Dedifferentiated amniotic fluid mesenchymal stem cell (primary cell): Measurements from ENCODE around the gene ACY1.

Source experiments
- DNase-seq: peaks from one replicate; pipeline ENCODE4 v3.0.0-alpha.2; 2016; ENCODE audit errors: extremely low spot score

Gene ACY1

DNA sequence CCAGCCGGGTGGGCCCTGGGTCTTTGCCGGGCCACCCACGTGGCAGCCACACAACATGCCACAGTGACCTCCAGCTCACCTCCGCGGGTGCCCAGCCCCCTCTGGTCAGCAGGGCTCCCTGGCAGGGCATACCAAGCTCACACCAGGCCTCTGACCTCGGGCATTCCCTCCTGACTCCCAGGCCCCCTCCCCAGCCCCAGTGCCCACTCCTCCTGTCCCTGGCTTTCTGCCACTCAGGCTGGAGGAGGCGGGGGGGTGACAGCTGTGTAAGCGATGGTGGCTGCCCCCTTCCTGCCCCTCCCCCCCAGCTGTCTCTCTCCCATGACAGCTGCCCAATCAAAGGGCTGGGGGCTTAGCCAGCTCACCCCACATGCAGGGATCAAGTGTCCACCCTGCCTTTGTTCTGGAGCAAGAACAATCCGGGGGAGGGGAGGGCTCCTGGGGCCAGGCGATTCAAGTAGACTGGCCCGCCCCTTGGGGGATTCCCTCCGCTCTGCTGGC lies 19.3 kb upstream of the ACY1 start:
- no peak for DNase-seq

DNA sequence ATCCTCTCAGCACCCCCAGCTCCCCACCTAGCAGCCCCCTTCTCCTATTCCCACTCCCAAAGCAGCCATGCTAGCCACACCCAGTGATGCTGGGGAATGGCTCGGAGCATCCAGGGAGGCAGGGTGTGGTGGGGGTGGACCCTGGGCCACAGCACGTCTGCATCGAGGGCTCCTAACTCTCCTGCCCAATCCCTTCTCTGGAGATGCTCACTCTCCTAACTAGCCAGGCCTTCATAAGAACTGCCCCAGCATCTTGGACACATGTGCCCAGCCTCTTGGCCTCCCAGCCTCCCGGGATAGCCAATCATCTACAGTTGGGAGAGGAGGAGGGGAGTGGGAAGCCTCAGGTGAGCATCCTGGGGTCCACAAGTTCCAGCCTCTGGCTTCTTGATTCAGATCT lies 18.8 kb upstream of the ACY1 start:
- no peak for DNase-seq

DNA sequence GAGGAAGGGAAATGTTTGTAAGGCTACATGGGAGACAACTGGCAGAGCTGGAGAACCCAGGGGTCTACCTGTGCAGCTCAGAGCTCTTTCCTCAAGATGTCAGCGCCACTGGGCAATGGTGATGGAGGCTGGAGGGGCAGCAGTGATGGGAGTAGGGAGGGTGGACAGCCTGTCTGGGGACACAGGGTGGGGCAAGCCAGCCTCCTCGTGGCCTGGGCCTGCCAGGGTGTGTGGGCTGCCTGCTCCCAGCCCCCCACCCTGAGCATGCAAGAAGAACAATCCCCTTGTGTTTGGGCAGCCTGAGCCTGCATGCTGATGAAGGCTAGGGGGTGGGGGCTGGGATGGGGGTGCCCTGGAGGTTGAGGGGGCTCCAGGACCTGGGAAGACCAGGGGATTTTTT lies 17.3 kb upstream of the ACY1 start:
- DNase-seq = no peak

DNA sequence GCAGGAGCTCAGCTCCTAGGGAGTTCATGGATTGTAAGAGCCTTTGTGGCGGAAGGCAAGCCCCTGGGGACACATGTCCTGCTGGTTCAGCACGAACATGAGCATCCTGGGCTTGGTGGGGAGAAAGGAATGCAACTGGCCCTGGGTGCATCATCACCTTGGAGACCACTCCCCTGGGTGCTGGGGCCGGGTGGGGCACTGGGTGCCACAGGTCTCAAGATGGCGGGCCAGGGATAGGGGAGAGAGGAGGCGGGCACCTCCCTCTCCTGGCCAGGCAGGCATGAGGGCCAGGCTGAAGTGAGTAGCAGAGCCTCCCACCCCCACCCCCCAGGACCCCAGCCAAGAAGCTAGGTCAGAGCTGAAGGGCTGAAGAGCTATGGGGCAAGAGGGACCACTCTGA lies 16.8 kb upstream of the ACY1 start:
- no peak for DNase-seq

DNA sequence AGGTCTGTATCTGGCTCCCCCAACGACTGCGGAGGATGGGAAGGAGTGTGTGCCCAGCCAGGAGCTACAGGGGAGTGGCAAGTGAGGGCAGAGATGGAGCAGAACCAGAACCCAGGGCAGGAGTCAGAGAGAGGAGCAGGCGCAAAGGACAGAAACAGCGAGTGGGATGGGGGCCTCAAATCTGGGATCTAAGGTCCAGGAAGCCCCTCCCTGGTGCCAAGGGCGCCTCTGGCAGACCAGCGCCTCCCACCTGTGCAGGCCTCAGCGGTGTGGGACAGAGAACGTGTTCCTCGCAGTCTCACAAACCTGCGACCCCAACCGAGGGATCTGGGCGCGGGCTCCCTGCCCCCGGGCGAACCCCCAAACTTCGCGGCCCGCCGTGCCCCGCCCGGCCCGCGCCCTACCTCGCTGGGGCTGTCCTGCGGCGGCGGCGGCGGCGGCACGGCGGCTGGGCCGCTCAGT lies 16.4 kb upstream of the ACY1 start:
- no peak for DNase-seq

DNA sequence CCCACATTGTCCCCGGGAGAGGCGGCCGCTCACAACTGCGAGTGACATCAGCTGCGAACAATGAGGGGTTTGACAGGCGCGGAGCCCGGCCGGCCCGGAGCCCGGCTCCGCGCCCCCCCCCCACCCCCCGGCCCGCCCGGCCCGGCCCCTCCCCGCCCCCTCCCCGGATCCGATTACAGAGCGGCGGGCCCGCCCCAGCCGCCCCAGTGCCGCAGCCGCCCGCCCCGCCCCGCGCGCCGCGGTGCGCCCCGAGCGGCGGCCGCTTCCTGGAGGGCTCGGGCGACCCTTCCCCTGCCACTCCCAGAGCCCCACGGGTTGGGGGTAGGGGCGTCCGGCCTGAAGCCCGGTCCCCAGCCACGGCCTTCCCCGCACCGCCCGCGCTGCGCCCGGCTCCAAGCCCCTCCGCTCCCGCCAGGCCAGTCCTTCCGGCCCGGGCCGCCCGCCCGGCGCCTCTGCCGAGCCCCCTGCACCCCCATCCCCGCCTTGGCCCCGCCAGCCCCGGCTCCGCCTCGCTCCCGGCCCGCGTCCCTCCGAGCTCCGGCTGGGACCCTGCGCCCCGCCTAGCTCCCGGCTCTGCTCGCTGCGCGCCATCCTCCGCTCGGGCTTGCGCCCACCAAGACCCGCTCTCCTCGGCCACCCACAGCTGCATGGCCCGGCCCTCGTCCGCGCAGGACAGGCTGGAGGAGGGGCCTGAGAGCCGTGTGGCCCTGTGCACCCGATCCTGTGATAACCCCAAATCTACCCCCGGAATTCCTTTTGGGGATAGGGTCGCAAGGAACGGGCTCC lies 15.8 kb upstream of the ACY1 start, which contains the start of gene PCBP4:
Gene PCBP4 (minus strand): TSS at position 71 of the 786 bp plus-strand sequence. CDS start 6,214 bp downstream, outside the sequence.
- peak; percentile 24 for DNase-seq

DNA sequence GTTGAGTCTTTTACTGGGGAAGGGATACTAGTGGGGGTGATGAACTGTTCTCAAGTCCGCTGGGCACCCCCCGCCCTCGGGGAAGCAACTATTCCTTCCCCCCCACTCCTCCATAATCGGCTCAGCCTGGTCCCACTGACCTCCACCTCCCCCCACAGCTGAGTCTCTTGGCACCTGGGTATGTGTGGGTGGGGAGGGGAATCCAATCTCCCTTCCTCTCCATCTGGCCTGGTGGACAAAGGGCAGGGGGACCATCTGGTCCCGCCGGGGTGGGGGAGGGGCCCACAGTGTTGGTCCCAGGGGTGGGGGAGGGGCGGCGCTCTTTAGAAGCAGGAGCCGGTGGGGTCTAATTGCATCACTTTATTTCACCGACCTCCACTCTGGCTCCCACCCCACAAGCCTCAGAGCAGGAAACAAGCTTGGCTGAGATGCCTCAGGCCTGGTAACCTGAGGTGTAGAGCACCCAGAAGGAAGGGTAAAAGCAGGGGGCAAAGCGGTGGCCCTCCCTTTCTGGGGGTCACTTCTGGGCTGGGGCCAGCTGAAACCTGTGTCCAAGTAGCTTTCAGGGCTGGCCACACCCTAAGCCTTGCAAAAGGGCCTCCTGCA lies 15.1 kb upstream of the ACY1 start:
- no peak for DNase-seq

DNA sequence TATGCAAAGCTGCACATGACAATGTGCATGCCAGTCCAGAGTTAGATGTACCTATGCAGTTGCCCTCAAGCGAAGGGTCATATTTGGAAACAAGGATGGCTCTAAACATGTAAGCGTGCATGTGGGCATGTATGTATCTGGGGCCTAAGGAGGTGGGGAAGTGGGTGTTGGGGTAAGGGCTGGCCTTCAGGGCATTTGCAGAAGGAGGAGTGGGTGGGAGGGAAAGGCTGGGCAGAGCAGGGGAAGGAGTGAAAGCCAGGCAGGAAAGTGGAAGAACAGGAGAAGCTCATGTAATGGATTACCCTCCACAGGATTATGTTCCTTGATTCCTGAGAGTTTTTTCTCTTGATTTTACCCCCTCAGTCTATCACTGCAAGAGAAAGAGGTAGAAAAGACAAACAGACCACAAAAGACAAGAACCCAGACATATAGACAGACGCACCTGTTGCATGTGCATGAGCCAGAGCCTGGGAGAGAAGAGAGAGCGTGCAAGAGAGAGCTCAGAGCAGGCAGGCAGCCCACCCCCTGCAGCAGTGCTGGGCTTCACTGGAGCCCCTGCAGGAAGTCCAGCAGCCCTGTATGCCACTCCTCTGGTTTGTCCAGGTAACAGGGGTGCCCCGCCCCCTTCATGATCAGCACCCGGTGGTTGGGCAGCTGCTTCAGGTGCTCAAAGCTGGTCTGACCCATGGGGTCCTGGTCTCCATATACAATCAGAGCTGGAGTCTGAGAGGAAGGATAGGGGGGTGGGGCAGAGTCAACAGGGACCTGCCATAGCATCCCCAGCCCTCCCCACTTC lies 14.3 kb upstream of the ACY1 start:
- DNase-seq = no peak

DNA sequence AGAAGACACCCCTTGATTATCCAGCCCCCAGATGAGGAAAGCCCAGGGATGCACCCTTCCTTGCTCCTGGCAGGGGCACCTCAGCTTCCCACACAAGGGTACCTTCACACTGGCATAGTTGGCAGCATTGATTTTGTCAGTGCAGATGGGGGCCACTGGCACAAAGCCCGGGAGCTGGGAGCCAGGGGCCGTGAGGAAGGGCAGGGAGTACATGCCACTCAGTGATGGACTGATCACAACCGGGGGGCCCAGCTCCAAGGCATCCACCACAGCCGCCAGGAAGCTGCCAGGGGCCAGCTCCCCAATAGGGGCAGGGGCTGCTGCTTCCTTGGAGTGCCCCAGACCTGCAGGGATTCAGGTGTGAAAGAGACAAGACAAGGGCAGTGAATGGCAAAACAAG lies 13.5 kb upstream of the ACY1 start:
- no peak for DNase-seq

DNA sequence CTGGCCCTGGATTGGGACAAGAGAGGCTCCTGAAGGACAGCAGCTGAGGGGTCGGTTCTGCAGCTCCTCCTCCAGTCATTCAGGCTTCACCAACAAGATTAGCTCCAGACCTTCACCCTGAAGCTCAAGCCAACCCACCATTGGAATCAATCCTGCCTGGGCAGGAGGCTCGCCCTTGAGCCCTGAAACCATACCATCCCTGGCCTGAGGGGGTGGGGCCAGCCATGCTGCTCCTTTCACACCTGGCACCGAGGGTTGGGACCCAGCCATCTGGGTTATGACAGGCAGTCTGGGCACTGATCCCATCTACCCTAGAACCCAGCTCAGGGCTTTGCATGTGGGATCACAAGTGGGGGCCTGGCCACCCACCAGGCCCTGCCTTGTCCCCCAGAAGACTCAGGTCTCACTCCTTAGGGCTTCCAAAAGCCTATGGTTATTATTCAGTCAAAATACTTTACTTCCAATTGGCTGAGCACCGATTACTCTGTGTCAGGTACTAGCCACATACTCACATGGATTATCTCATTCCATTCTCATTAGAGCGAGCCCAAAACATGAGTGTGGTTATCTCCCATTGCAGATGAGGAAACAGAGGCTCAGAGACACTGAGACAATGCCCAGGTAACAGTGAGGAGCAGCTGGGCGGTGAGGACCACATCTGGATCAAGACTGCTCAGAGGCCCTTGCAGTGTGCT lies 12.6 kb upstream of the ACY1 start:
- DNase-seq = no peak

DNA sequence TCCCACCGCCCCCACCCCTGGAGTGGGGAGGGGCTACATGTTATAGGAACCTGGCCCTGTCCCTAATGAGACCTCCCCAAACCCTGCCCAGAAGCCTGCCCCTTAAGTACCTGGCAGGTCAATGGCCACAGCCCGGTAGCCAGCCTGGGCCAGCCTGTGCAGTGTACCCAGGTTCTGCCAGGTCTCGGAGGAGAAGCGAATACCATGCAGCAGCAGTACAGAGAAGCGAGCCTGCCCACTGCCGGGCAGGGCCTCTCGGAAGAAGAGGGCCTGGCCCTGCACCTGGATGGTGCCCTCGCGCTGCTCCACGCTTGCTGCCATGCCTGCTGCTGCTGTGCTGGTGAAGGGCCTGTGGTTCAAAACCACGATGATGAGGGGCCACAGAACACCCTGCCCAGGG lies 12.0 kb upstream of the ACY1 start:
- no peak for DNase-seq

DNA sequence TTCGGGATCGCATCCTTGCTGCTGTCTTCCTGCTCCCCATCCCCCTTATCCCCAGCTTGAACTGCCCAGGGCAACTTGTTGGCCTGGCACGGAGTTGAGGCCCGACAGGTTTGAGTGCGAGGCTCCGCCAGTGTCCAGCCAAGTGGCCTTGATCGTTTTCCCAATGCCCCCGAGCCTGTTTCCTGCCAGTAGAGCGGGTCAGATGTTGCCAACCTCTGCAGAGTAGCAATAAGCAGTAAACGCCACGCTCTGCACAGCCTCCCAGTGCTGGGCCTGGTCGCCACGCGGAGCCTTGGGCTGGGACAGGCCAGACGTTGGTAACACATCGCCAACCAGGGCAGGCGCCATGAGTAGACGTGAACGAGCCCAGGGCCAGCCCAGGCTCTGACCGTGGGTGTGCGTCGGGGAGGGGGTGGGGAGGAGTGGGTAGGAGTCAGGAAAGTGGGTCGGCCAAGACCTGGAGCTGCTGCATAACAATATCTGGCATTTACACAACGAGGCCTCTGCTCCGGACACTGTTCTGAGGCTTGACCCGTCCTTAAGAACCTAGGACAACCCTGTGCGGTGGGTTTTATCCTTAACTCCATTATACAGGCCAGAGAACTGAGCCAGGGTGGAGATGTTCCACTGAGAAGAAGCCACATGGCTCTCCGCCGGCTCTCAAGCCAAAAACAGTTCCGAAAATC lies 8.9 kb upstream of the ACY1 start:
- DNase-seq = no peak

DNA sequence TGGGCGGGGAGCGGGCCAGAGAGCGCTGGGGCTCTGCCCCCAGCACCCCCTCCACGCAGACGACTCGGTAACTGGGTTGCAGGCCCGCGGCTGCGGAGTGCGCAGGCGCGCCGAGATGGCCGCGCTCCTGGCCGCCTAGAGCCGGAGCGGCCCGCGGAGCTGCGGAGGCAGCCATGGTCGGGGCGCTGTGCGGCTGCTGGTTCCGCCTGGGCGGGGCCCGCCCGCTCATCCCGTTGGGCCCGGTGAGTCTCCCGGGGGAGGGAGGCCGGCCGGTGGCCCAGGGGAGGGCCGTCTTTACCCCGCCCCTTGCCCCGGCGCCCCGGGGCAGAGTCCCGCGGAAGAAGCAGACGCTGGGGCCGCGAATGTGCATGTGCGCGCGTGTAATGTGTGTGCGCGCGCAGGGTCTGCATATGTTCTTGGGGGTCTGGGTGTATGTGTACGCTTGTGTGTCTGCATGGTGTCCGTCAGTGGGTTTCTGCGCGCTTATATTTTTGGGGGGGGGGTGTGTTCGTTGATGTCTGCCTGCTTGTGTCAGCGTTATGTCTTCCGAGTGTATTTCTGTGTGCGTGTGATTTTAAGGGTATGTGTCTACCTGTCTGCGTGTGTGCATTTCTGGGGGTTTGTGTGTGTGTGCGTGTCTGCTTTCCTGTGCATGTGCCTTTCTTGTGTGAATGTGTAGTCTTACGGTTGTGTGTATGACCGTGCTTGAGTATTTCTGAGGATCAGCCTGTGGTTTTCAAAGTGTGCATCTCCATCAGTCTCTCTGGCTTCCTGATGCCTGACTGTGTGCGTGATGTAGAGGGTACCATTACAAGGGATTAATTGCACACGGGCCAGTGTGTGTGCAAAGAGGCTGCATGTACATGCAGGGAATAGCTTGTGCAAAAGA lies 8.1 kb upstream of the ACY1 start, which contains the start of gene ABHD14A:
Gene ABHD14A (plus strand): TSS at position 102 of the 889 bp plus-strand sequence. CDS start 72 bp downstream, at position 174.
- peak; percentile 49 for DNase-seq

DNA sequence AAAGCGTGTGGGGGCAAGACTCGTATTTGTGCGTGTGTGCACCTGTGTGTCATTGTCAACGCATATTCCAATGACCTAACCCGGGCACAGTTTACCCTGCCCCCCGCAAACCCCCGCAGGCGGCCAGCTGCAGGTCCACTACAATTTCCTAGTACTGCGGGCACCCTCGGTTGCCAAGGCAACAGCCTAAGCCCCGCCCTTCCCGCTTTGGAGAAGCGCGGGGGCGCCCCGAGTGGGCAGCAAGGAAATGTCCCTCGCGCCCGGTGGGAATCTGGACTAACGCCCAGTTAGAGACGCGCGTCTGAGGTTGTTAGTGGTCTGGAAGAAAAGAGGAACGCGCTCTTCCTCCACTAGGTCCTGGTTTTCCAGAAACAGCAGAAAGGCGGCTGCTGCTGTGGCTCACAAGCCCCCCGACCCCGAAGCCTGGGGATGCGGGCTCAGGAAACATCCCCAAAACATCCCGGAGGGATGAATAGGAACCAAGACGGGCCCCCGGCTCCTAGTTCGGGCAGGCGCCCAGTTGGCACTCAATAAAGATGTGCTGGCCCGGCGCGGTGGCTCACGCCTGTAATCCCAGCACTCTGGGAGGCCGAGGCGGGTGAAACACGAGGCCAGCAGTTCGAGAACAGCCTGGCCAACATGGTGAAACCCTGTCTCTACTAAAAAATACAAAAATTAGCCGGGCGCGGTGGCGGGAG lies 7.3 kb upstream of the ACY1 start:
- DNase-seq = no peak

DNA sequence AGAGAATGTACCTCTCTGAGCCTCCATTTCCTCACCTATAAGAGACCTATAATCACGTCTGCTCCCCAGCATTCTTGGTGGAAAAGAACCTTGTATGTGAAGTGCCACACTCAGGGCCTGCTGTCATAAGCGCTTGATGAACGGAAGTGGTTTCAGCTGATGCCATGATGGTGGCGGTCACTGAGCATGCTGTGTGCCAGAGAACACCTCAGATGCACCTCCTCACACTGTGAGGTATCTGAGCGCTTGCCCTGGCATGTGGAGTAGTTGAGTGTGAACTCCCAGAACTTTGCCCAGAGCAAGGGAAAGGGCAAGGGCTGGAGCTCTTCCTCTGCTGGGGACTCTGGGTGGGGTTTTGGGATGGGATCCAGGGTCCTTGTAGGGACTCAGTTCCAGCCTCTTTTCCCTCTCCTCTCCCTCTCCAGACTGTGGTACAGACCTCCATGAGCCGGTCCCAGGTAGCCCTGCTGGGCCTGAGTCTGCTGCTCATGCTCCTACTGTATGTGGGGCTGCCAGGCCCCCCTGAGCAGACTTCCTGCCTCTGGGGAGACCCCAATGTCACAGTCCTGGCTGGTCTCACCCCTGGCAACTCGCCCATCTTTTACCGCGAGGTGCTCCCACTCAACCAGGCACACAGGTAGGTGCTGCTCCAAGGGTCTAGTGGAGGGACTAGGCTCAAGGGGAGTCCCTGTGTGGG lies 5.7 kb upstream of the ACY1 start:
- DNase-seq = no peak

DNA sequence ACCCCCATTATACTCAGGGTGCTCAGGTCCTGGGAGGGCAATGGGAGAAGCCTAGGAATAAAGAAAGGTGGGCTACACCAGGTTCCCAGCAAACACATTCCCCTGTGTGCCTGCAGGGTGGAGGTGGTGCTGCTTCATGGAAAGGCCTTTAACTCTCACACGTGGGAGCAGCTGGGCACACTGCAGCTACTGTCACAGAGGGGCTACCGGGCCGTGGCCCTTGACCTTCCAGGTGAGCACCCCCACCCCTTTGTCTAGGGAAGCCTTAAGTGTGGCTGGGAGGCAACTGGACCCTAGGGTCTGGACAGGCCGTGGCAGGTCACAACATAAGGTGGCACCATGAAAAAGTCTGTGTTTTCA lies 5.2 kb upstream of the ACY1 start:
- no peak for DNase-seq

DNA sequence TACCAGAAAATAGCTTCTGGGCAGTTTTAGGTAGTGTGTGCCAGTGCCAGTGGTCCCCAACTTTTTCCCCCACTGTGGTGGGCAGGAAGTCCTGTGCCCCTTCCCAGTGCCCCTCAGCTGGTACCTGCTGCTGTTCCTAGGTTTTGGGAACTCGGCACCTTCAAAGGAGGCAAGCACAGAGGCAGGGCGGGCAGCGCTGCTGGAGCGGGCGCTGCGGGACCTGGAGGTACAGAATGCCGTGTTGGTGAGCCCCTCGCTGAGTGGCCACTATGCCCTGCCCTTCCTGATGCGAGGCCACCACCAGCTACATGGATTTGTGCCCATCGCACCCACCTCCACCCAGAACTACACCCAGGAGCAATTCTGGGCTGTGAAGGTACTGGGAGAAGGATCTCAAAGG lies 3.1 kb upstream of the ACY1 start:
- DNase-seq = no peak

DNA sequence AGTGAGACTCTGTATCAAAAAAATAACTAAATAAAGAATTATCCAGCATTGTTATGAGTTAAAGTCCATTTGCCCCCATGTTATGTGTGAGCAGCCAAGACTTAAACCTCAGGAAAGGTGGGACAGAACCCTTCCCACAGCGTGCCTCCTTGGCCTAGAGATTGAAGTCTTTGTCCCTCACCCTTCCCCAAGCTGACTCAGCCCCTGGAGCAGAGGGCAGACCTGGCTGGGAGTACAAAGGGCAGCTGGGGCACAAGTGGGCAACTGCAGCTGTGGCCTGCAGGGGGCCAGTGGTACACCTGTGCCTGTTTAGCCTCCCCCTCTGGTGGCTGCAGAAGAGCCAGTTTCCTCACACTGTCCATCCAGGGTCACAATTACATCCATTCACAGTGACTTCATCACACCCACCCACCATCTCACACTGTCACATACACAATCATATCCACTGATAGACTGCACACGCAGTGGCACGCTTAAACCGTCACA lies 940 bp upstream of the ACY1 start:
- no peak for DNase-seq
